GM21447 (cell line): ENCODE measurements around the gene RBSN.

ENCODE experiments used
- ATAC-seq: cut with Tn5 transposase; IDR thresholded peaks from one replicate; pipeline ENCODE4 v1.9.1; 2021; ENCODE audit not compliant: unreplicated experiment

The RBSN gene

DNA sequence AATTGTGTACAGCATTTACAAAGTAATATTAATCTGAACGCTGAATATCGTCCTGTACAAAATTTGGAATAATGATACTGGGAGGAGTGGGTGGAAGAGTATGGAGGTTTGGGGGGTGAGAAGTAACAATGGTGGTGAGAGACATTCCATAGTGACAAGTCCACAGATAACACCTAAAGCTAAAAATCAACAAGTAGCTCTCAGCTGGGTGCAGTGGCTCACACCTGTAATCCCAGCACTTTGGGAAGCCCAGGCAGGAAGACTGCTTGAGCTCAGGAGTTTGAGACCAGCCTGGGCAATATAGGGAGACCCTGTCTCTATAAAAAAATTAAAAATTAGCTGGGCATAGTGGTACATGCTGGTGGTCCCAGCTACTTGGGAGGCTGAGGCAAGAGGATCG, 38.9 kb downstream of the RBSN start:
- no peak for ATAC-seq

DNA sequence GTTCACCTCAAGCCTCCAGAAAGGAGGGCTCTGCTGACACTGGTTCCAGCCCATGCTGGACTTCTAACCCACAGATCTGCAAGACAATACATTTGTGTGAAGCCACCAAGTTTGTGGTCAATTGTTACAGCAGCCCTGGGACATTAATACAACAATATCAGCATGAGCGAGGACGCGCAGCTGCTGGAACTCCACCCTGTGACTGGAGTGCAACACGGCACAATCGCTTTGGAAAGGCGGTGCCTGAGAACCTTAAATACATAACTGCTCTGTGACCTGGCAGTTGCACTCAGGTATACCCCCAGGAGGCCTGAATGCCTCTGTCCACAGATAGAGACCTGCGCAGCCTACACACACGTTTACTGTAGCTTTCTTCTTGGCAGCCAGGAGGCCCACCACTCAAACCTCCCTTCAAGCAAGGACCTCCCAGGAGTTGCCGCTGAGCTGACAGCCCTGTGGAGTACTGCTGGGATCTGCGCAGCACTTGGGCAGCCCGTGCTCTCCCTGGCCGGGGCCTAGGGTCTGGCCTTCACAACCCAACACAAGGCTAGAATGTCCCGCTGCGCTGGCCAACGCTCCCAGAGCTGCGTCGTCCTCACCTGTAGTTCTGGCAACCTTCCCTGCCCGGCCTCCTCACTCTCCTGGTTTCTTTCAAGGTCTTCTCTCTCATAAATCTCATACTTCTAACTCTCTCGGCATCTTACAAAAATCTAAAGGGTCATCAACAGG, 42.1 kb downstream of the RBSN start:
- ATAC-seq: no peak

DNA sequence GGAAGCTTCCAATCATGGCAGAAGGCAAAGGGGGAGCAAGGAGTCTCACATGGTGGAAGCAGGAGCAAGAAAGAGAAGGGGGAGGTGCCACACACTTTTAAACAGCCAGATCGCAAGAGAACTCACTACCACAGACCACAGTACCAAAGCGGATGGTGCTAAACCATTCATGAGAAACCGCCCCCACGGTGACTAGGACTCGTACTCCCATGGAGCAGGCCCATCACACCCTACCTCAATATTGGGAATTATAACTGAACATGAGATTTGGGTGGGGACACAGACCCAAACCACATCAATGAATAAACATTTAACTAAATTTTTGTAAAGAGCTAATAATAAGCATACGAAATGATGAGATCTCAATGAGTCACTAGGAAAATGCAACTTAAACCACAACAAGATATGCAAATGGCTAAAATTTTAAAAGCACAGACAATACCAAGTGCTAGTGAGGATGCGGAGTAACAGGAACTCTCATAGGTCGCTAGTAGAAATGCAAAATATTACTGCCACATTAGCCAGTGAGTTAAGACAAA, 43.9 kb downstream of the RBSN start:
- ATAC-seq: peak; percentile 43

GRCh38 chr3:15053541-15053940, 45.4 kb downstream of the RBSN start:
- no peak for ATAC-seq

DNA sequence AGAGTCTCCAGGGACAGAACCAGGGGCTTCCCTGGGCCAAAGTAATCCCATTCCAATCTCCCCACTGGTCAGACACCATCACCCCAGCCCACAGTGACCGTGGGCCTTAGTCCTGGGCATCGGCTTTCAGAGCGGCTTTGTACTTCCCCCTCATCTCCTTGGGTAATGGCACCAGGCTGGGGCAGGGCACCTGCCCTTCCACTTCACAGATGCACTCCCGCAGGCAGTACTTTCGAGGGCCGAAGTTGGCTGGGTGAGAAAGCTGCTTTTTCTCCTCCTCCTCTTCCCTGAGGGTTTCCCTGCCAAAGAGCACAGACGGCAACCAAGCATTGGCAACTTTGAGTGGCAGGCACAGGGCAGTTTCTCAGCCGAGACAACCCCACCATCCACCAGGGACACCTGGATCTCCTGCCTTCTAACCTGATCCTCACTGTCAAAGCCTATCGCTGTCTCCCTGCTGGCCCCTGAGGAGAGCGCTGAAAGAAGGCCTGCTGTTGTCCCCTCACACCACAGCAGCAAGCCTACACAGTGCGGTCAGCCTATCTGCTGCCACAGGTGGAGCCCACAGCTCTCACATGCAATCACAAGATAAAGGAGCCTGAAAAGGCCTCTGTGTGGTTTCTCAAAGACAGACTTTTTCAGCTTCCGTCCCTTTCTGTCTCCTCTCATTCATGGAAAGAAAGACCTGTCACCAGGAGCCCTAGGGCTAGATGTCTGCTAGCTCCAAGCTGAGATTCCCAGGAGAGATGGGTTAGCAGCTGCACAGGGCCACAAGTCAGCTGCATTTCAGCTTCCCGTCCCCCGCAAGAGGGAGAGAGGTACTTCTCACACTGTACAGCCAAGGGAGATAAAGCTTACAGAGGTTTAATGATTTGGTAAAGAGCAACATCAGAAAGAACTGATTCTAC, 46.4 kb downstream of the RBSN start:
- ATAC-seq: no peak

DNA sequence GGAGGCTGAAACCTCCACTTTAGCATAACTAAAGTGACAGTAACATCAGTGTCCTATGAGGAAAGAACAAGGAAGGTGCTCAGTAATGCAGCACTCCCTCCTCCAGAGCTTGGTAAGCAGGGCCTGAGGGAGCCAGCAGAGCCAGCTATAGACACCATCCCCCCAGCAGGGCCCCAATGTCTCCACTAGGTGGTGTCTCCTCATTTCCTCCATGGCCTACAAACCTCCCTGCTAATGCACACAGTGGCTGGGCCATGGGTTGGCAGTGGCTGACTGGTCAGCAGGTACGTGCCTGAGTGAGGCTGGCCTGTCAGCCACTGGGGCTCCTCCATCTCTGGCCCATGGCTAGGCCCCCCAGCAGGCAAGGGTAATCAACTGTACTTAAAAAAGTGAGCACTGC, 47.4 kb downstream of the RBSN start:
- peak; percentile 58 for ATAC-seq

- ATAC-seq: peak; percentile 77
These were observed 48.4 kb downstream of the RBSN start for GRCh38 chr3:15050405-15051092.

DNA sequence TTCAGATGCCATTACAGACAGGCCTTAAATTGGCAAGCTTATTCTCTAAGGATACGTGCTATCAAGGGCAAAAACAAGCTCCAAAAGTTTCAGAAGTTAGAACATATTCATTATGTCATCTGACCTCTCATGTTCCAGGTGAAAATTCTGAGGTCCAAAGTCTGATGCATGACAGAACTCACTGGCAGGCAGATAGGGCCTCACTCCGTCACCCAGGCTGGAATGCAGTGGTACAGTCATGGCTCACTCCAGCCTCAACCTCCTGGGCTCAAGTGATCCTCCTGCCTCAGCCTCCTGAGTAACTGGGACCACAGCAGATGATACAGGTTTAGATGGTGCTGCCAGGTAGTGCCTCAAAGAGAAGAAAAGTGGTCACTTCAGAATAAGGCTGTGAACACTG, 49.4 kb downstream of the RBSN start:
- no peak for ATAC-seq

DNA sequence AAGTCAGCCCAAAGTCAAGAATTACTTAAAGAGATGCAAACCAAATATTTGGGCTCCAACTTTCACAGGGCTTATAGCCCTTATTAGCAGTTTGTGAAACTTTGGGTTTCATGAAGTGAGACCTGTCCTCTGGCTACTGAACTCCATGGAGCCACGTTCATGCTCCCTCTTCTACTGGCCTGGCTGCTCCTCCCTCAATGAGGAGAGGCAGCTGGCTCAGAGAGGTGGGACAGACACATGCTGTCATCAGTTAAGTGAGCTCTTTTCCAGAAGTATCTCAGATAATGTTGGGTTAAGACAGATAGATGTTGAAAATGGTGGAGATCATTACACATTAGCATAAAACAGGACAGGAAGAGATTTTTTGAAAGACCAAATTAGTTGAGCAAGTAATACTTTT, 53.3 kb downstream of the RBSN start:
- no peak for ATAC-seq

- ATAC-seq: no peak
These were observed 54.6 kb downstream of the RBSN start for GRCh38 chr3:15044326-15044725.

- no peak for ATAC-seq
These were observed 55.4 kb downstream of the RBSN start for GRCh38 chr3:15043408-15044171.

- no peak for ATAC-seq
These were observed 56.0 kb downstream of the RBSN start for GRCh38 chr3:15042936-15043335.

GRCh38 chr3:15041950-15042349, 57.0 kb downstream of the RBSN start:
- no peak for ATAC-seq

- no peak for ATAC-seq
These were observed 58.1 kb downstream of the RBSN start for GRCh38 chr3:15040844-15041243.

- no peak for ATAC-seq
These were observed 60.6 kb downstream of the RBSN start for GRCh38 chr3:15038306-15038705.

GRCh38 chr3:15033103-15033502, 65.8 kb downstream of the RBSN start:
- ATAC-seq: no peak

- ATAC-seq: no peak
These were observed 66.3 kb downstream of the RBSN start for GRCh38 chr3:15032650-15033049.

DNA sequence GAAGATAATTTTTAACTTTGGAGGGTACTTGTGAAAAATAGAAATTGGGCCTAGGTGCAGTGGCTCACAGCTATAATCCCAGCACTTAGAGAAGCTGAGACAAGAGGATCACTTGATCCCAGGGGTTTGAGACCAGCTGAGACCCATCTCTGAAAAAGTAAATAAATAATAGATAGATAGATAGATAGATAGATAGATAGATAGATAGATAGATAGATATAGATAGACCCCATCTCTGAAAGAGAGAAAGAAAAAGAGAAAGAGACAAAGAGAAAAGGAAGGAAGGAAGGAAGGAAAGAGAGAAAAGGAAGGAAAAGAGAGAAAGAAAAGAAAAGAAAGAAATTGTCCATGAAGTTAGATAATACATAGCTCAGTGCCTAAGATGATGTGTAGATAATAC, 69.3 kb downstream of the RBSN start:
- ATAC-seq: no peak

DNA sequence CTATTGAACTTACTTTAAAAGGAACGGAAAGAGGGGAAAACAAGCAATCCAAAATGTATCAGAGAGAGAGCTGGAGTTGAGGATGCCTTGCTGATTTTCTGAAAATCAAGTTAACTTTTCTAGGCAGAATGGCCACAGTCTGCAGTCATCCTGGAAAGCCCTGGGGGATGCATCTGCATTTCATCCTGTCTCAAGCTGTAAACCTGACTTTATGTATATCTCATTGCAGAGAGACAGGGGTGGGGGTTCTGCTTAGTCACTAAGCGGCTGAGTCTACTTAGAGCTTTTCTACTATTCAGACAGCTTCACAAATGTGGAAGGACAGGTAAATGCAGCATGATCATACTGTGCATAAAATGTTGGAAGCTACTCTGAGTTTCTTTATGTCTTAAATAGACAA, 75.2 kb downstream of the RBSN start:
- no peak for ATAC-seq

DNA sequence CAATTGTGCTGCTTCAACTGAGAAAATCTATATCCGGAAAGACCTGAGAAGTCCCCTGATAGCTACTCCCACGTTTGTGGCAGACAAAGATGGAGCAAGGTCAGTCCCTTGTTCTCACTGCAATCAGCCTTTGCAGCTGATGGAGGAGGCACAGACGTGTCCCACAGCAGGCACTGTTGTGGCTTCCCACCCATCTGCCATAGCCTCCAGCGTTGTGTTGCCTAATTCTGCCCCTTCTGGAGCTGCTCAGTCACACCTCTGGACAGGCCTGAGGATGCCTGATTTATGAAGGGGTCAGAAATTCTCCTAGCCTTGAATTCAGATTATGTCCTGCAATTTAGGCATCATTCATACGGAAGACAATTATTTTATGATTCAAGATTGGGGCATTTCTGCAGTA, 75.7 kb downstream of the RBSN start:
- ATAC-seq: no peak
